SU-DHL-6 (cell line): ENCODE data around the gene LDLRAD3.

Experiments
- H2AFZ ChIP-seq: fragments of 200-600 bp; sonication (generic); 2 replicates; pipeline ENCODE4 v1.6.1; 2014; ENCODE audit warnings: low read depth, mild to moderate bottlenecking, moderate library complexity, mixed read lengths, antibody characterized with exemption, low read length; ENCODE audit not compliant: severe bottlenecking
- H3F3A ChIP-seq: fragments of 200-600 bp; shearing (Covaris generic); 2 replicates; pipeline ENCODE4 v1.6.0; 2016; ENCODE audit warnings: antibody characterized with exemption, mild to moderate bottlenecking; ENCODE audit not compliant: insufficient read depth
- H3K27ac ChIP-seq: fragments of 200-600 bp; sonication (generic); 2 replicates; pipeline ENCODE4 v1.5.1; 2016; ENCODE audit warnings: low read depth, mild to moderate bottlenecking, low read length, moderate library complexity, mixed read lengths
- H3K27me3 ChIP-seq: fragments of 200-600 bp; sonication (generic), shearing (Covaris generic); 2 replicates; pipeline ENCODE4 v1.6.0; 2014; ENCODE audit warnings: mild to moderate bottlenecking, low read length
- H3K36me3 ChIP-seq: fragments of 200-600 bp; sonication (generic); 2 replicates; pipeline ENCODE4 v1.6.1; 2014; ENCODE audit warnings: mild to moderate bottlenecking, low read length, mixed read lengths
- H3K4me2 ChIP-seq: fragments of 300-600, 200-600 bp; shearing (Covaris generic), sonication (generic); 2 replicates; pipeline ENCODE4 v1.6.0; 2014; ENCODE audit warnings: low read length, low read depth, mild to moderate bottlenecking; ENCODE audit not compliant: poor library complexity, severe bottlenecking
- H3K4me3 ChIP-seq: fragments of 200-600 bp; sonication (generic); 2 replicates; pipeline ENCODE4 v1.5.1; 2014; ENCODE audit warnings: antibody characterized with exemption, low read length, mild to moderate bottlenecking, mixed read lengths; ENCODE audit not compliant: insufficient read depth, poor library complexity, severe bottlenecking
- H3K79me2 ChIP-seq: fragments of 200-600 bp; sonication (generic); 2 replicates; pipeline ENCODE4 v1.6.1; 2014; ENCODE audit warnings: mild to moderate bottlenecking, low read length, moderate library complexity; ENCODE audit not compliant: insufficient read depth
- H3K9ac ChIP-seq: fragments of 200-600 bp; sonication (generic); 2 replicates; pipeline ENCODE4 v1.7.0; 2014; ENCODE audit warnings: mild to moderate bottlenecking, low read length
- H3K9me2 ChIP-seq: fragments of 200-600 bp; sonication (generic); replicated peaks from 2 replicates; pipeline ENCODE4 v1.6.1; 2014; ENCODE audit warnings: low read length; ENCODE audit not compliant: insufficient read depth
- H3K9me3 ChIP-seq: fragments of 200-600 bp; sonication (generic); 2 replicates; pipeline ENCODE4 v1.6.1; 2014; ENCODE audit warnings: low read length, mixed read lengths; ENCODE audit not compliant: insufficient read depth
- H4K20me1 ChIP-seq: fragments of 200-600 bp; sonication (generic); 2 replicates; pipeline ENCODE4 v1.6.1; 2014; ENCODE audit warnings: low read depth, mild to moderate bottlenecking, antibody characterized with exemption, low read length, moderate library complexity, mixed read lengths
- CTCF ChIP-seq: fragments of 200-600 bp; sonication (generic); IDR thresholded peaks from one replicate; pipeline ENCODE4 v1.5.1; 2017; ENCODE audit warnings: antibody characterized with exemption, mild to moderate bottlenecking, low read length, moderate library complexity; ENCODE audit not compliant: insufficient read depth, poor library complexity, severe bottlenecking
- EZH2phosphoT487 ChIP-seq: fragments of 200-600 bp; sonication (generic), shearing (Covaris generic); conservative IDR thresholded peaks from 2 replicates; pipeline ENCODE4 v1.6.1; 2018; ENCODE audit warnings: mild to moderate bottlenecking, antibody characterized with exemption, low read length, moderate library complexity, mixed read lengths

The LDLRAD3 gene

GRCh38 chr11:35990170-35990569 is 46.3 kb downstream of the LDLRAD3 start:
- Histone ChIP-seq H4K20me1 (no peaks in the 10 kb centered on the region), H2AFZ (no peak overlapping the region), H3K9me2 (no peaks in the 10 kb centered on the region), H3K9me3 (no peaks in the 10 kb centered on the region), H3F3A (no peaks in the 10 kb centered on the region), H3K27me3 (no peaks in the 10 kb centered on the region), H3K9ac (no peak overlapping the region), H3K79me2 (no peaks in the 10 kb centered on the region), H3K4me3 (no peak overlapping the region), H3K4me2 (no peak overlapping the region), H3K27ac (no peak overlapping the region), H3K36me3 (no peaks in the 10 kb centered on the region)
- no peak for TF ChIP-seq CTCF
- TF ChIP-seq EZH2phosphoT487: no peak

GRCh38 chr11:35990816-35991215 is 47.0 kb downstream of the LDLRAD3 start:
- Histone ChIP-seq H3F3A (no peaks in the 10 kb centered on the region), H3K27me3 (no peaks in the 10 kb centered on the region), H3K4me3 (no peak overlapping the region), H3K9me3 (no peaks in the 10 kb centered on the region), H3K4me2 (no peak overlapping the region), H3K9me2 (no peaks in the 10 kb centered on the region), H2AFZ (no peak overlapping the region), H3K27ac (no peak overlapping the region), H3K9ac (no peak overlapping the region), H4K20me1 (no peaks in the 10 kb centered on the region), H3K36me3 (no peaks in the 10 kb centered on the region), H3K79me2 (no peaks in the 10 kb centered on the region)
- TF ChIP-seq EZH2phosphoT487 (no peak), CTCF (no peak)

GRCh38 chr11:35992548-35992947 is 48.7 kb downstream of the LDLRAD3 start:
- no peak overlapping the region for H3K27ac ChIP-seq
- no peaks in the 10 kb centered on the region for H3K79me2 ChIP-seq
- H3K36me3 ChIP-seq: no peaks in the 10 kb centered on the region
- no peak overlapping the region for H3K4me3 ChIP-seq
- no peak overlapping the region for H2AFZ ChIP-seq
- H3K27me3 ChIP-seq: no peaks in the 10 kb centered on the region
- no peak overlapping the region for H3K4me2 ChIP-seq
- no peaks in the 10 kb centered on the region for H4K20me1 ChIP-seq
- no peak overlapping the region for H3K9ac ChIP-seq
- no peaks in the 10 kb centered on the region for H3F3A ChIP-seq
- TF ChIP-seq CTCF: no peak
- TF ChIP-seq EZH2phosphoT487: no peak
- no peaks in the 10 kb centered on the region for H3K9me3 ChIP-seq
- no peaks in the 10 kb centered on the region for H3K9me2 ChIP-seq
